Activated T-helper 2 cell treated with anti-CD3 and anti-CD28 coated beads, Interferon-gamma antibody, Interleukin-2, Interleukin-4, amounts not matched to agents 10 μg/mL and 5 μg/mL and 100 μg/mL, durations not matched to agents 14 hours and 24 hours and 36 hours (primary cell): Measurements from ENCODE around the gene UGT3A1. TPM values are rescaled to one million over a fixed set of nuclear protein-coding genes. Genes with fewer than 3 reads are reported as not detected.

ENCODE experiments used
- DNase-seq: peaks from one replicate; pipeline ENCODE4 v3.0.0; 2021; ENCODE audit warnings: low spot score
- H3K27ac Mint-ChIP-seq: one replicate; pipeline ENCODE4 v1.8.0; 2021; ENCODE audit warnings: mixed read lengths
- H3K27me3 Mint-ChIP-seq: one replicate; pipeline ENCODE4 v1.8.0; 2021; ENCODE audit warnings: low read depth, mixed read lengths
- H3K36me3 Mint-ChIP-seq: one replicate; pipeline ENCODE4 v1.8.0; 2021; ENCODE audit warnings: low read depth, mixed read lengths
- H3K4me1 Mint-ChIP-seq: one replicate; pipeline ENCODE4 v1.8.0; 2021; ENCODE audit warnings: low read depth, mixed read lengths
- H3K4me3 Mint-ChIP-seq: one replicate; pipeline ENCODE4 v1.8.0; 2021; ENCODE audit warnings: low read depth, mild to moderate bottlenecking, moderate library complexity, mixed read lengths
- H3K9me3 Mint-ChIP-seq: one replicate; pipeline ENCODE4 v1.8.0; 2021; ENCODE audit warnings: mixed read lengths
- intact Hi-C: fragments of 100-400 bp; cut with micrococcal nuclease; formaldehyde crosslinking; loops from one replicate; pipeline ENCODE4 v1.15.1; 2023
- total RNA-seq: library from RNA; stranded (reverse); gene quantifications from 2 replicates; pipeline ENCODE4 v1.2.3, GENCODE V29; 2022

The UGT3A1 gene
- total RNA-seq, 1 donor from 2014 or later = not detected

- Mint-ChIP-seq H3K36me3 (no peaks in the 10 kb centered on the region), H3K4me3 (no peak overlapping the region), H3K27ac (no peak overlapping the region), H3K4me1 (no peaks in the 10 kb centered on the region), H3K9me3 (peaks cover 3% of the 10 kb centered on the region), H3K27me3 (peaks cover 3% of the 10 kb centered on the region)
- no peak for DNase-seq
- intact Hi-C loops = no loop called here
Measured at GRCh38 chr5:35971878-35972210, 19.3 kb downstream of the UGT3A1 start.

GRCh38 chr5:35971186-35971877 is 19.9 kb downstream of the UGT3A1 start:
- Mint-ChIP-seq H3K4me3 (no peak overlapping the region), H3K27ac (no peak overlapping the region), H3K36me3 (no peaks in the 10 kb centered on the region), H3K9me3 (peaks cover 3% of the 10 kb centered on the region), H3K27me3 (peaks cover 3% of the 10 kb centered on the region), H3K4me1 (no peaks in the 10 kb centered on the region)
- intact Hi-C loops = no loop called here
- no peak for DNase-seq

- no peak overlapping the region for H3K4me3 Mint-ChIP-seq
- intact Hi-C loops = no loop called here
- H3K27me3 Mint-ChIP-seq = peaks cover 4% of the 10 kb centered on the region
- H3K27ac Mint-ChIP-seq = no peak overlapping the region
- no peaks in the 10 kb centered on the region for H3K36me3 Mint-ChIP-seq
- no peaks in the 10 kb centered on the region for H3K4me1 Mint-ChIP-seq
- no peaks in the 10 kb centered on the region for H3K9me3 Mint-ChIP-seq
- DNase-seq = no peak
Measured at GRCh38 chr5:35963381-35963843, 27.8 kb downstream of the UGT3A1 start.

- no peak for DNase-seq
- no peak overlapping the region for H3K4me3 Mint-ChIP-seq
- no peaks in the 10 kb centered on the region for H3K4me1 Mint-ChIP-seq
- H3K27me3 Mint-ChIP-seq = peaks cover 5% of the 10 kb centered on the region
- intact Hi-C loops = no loop called here
- H3K9me3 Mint-ChIP-seq = no peaks in the 10 kb centered on the region
- no peaks in the 10 kb centered on the region for H3K36me3 Mint-ChIP-seq
- H3K27ac Mint-ChIP-seq = no peak overlapping the region
Measured at GRCh38 chr5:35960328-35960727, 30.9 kb downstream of the UGT3A1 start.

- H3K27me3 Mint-ChIP-seq = peaks cover 34% of the 10 kb centered on the region
- intact Hi-C loops = no loop called here
- no peak overlapping the region for H3K4me3 Mint-ChIP-seq
- no peaks in the 10 kb centered on the region for H3K9me3 Mint-ChIP-seq
- no peak for DNase-seq
- no peak overlapping the region for H3K27ac Mint-ChIP-seq
- no peaks in the 10 kb centered on the region for H3K4me1 Mint-ChIP-seq
- no peaks in the 10 kb centered on the region for H3K36me3 Mint-ChIP-seq
Measured at GRCh38 chr5:35956429-35956828, 34.8 kb downstream of the UGT3A1 start.

- Mint-ChIP-seq H3K9me3 (no peaks in the 10 kb centered on the region), H3K36me3 (no peaks in the 10 kb centered on the region), H3K27ac (no peak overlapping the region), H3K4me3 (no peak overlapping the region), H3K27me3 (peaks cover 37% of the 10 kb centered on the region), H3K4me1 (no peaks in the 10 kb centered on the region)
- intact Hi-C loops = no loop called here
- no peak for DNase-seq
Measured at GRCh38 chr5:35954175-35954574, 37.0 kb downstream of the UGT3A1 start.

GRCh38 chr5:35947085-35947484 is 44.1 kb downstream of the UGT3A1 start:
- peaks cover 6% of the 10 kb centered on the region for H3K27me3 Mint-ChIP-seq
- no peaks in the 10 kb centered on the region for H3K36me3 Mint-ChIP-seq
- H3K27ac Mint-ChIP-seq = no peak overlapping the region

GRCh38 chr5:35939639-35940038 is 51.6 kb downstream of the UGT3A1 start:
- Mint-ChIP-seq H3K27ac (no peak overlapping the region), H3K27me3 (peaks cover 11% of the 10 kb centered on the region), H3K9me3 (no peaks in the 10 kb centered on the region), H3K36me3 (no peaks in the 10 kb centered on the region), H3K4me3 (no peak overlapping the region), H3K4me1 (no peaks in the 10 kb centered on the region)
- intact Hi-C loops = no loop called here
- no peak for DNase-seq

More at GRCh38 chr5:35947085-35947484, 44.1 kb downstream of the UGT3A1 start:
- H3K4me3 Mint-ChIP-seq = no peak overlapping the region
- DNase-seq = no peak
- no peaks in the 10 kb centered on the region for H3K9me3 Mint-ChIP-seq
- intact Hi-C loops = no loop called here
- no peaks in the 10 kb centered on the region for H3K4me1 Mint-ChIP-seq

GRCh38 chr5:35938568-35939227 is 52.5 kb downstream of the UGT3A1 start, which contains the start of gene CAPSL:
TSS of gene CAPSL (minus strand) at chr5:35938622. CDS start at chr5:35921120, 17,502 bp downstream.
- Mint-ChIP-seq H3K36me3 (no peaks in the 10 kb centered on the region), H3K4me1 (no peaks in the 10 kb centered on the region), H3K27me3 (peaks cover 11% of the 10 kb centered on the region), H3K4me3 (no peak within 1 kb of the TSS), H3K9me3 (no peaks in the 10 kb centered on the region), H3K27ac (no peak within 1 kb of the TSS)
- DNase-seq = no peak
- intact Hi-C loops = no loop called here

- no peaks in the 10 kb centered on the region for H3K9me3 Mint-ChIP-seq
- intact Hi-C loops = loop anchor here (1.0 kb wide), 3 partner anchors 275 to 837 kb away; partner anchors contain the start of gene SPEF2
- DNase-seq = peak; percentile 45
- no peak overlapping the region for H3K27ac Mint-ChIP-seq
- peak overlapping the region; percentile 18 for H3K4me3 Mint-ChIP-seq
- peaks cover 2% of the 10 kb centered on the region for H3K27me3 Mint-ChIP-seq
- H3K4me1 Mint-ChIP-seq = peaks cover 37% of the 10 kb centered on the region
- no peaks in the 10 kb centered on the region for H3K36me3 Mint-ChIP-seq
Measured at GRCh38 chr5:35926389-35927051, 64.7 kb downstream of the UGT3A1 start.

- DNase-seq = peak; percentile 82
- peaks cover under 1% of the 10 kb centered on the region for H3K9me3 Mint-ChIP-seq
- peaks cover 7% of the 10 kb centered on the region for H3K36me3 Mint-ChIP-seq
- H3K4me1 Mint-ChIP-seq = peaks cover 44% of the 10 kb centered on the region
- peak overlapping the region; percentile 64 for H3K4me3 Mint-ChIP-seq
- peaks cover 2% of the 10 kb centered on the region for H3K27me3 Mint-ChIP-seq
- intact Hi-C loops = loop anchor here (1.0 to 5.0 kb wide), 8 partner anchors 21 to 1428 kb away; no protein-coding TSS in a partner anchor
- peak overlapping the region; percentile 69 for H3K27ac Mint-ChIP-seq
Measured at GRCh38 chr5:35924950-35925722, 66.1 kb downstream of the UGT3A1 start.
